ENCODE results near the gene PPP1CA.

The PPP1CA gene

DNA sequence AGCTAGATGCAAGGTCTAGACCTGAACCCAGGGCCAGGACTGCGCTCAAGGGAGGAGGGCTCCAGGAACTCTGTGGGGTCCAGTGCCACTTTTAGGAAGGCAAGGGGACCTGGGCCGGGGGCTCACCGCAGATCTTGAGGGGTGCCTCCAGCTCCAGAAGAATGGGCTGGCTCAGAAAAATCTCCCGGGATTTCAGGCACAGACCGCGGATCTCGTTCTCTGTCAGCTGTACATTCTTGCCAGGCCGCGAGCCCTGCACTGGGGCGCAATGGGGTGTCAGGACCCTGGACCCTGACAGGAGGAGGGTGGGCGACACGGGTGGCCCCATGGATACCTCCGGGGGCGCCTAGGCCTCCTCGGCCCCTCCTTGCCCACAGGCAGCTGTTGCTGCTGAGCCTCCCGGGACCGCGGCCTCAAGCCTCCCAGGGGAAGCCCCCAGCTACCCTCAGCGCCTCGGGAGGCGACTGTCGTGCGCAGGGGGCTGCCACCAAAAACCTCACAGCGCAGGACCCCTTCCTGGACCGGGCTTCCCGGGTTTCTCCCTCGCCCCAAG lies 640 bp downstream of the PPP1CA start:
- no peak for DNase-seq

DNA sequence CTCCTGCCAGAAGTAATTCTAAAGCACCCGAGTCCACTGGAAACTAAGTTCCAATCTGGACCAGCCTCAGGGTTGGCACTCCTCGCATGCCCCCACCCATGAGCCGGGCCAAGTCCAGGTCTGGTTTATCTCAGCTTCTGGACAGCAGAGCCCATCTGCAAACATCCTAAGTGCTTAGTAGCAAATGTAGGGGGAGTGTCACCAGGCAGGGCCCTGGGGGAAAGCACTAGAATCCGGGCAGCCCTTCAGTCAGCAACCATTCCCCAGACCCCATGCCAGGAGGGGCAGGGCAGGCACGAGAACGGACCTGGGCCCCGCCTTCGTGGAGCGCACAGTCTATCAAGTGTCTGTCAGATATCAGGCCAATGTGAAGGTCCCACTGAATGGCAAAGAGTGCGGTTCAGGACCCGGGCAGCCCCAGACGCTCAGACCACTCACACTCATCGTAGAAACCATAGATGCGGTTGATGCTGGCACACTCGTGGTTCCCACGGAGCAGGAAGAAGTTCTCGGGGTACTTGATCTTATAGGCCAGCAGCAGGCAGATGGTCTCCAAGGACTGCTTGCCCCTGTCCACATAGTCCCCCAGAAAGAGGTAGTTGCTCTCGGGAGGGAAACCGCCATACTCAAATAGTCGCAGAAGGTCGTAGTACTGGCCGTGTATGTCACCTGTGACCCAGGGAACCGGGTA lies 1.3 kb downstream of the PPP1CA start:
- DNase-seq, result no peak

DNA sequence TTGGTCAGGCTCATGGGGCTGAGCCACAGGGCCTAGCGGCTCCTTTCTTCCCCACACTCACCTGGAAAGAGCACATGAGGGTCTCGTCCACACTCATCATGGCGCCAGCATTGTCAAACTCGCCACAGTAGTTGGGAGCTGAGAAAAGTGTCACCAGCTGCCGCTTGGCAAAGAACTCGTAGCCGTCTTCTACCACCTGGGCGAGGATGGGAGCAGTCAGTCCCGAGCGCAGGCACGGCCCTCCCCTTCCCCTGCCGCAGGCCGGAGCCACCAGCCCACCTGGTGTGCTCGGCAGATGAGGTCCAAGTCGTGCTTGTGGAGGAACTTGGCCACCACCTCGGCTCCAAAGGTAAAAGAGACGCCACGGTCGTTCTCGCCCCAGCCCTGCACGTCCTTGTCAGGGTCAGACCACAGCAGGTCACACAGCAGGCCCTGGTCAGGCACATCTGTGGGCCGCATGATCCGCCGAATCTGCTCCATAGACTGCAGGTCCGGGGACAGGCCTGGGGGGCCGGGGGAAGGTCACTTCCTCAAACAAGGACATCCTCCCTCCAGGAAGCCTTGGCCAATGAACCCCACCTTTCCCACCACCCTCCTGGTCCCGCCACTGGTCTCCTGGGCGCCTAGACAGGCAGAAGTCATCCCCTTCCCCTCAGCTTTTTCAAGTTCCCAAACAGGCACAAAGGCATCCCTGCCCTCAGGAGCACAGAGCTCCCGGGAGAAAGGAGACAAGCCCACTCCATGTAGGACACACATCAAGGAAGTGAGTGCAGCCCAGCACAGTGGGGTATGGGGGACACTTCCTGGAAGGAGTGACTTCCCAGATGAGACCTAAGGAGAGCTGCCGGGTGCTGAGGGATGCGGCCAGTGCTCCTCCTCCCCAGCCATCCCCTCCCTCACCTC lies 2.7 kb downstream of the PPP1CA start:
- no peak for DNase-seq

GRCh38 chr11:67397986-67398660 lies 3.5 kb downstream of the PPP1CA start:
- no peak for DNase-seq

DNA sequence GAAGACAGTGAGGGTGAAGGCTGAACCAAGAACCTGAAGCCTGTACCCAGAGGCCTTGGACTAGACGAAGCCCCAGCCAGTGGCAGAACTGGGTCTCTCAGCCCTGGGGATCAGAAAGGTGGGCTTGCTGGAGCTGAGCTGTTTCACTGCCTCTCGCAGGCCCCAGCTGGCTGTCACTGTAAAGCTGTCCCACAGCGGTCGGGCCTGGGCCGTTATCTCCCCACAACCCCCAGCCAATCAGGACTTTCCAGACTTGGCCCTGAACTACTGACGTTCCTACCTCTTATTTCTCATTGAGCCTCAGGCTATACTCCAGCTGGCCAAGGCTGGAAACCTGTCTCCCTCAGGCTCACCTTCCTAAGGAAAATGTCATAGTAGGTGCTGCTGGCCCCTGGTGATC lies 4.1 kb downstream of the PPP1CA start:
- DNase-seq, result no peak

GRCh38 chr11:67396587-67397389 lies 4.9 kb downstream of the PPP1CA start:
- DNase-seq, result no peak

GRCh38 chr11:67396259-67396581 lies 5.4 kb downstream of the PPP1CA start:
- no peak for DNase-seq

GRCh38 chr11:67395555-67396258 lies 6.0 kb downstream of the PPP1CA start:
- DNase-seq, result no peak

DNA sequence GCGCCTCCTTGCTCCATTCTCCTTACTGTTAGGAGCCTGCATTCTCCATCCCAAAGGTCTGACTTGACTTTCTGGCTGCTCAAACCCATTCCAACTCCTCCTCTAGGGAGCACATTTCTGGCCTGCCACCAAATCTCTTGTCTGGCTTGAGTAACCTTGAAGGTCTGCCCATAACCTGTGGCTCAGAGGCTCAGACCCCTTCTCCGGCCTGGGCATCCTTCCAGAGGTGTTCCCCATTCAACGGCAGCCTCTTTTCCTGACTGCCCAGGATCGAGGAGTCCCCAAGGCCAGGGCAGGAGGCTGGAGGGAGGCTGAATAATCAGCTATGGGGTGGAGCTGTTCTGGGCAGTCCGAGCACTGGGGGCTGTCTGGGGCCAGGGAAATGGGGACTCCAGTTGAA lies 7.7 kb downstream of the PPP1CA start:
- DNase-seq, result no peak

- DNase-seq, result no peak
Observed at GRCh38 chr11:67393437-67393836, 8.2 kb downstream of the PPP1CA start.

- no peak for DNase-seq
Observed at GRCh38 chr11:67392183-67392715, 9.4 kb downstream of the PPP1CA start.

DNA sequence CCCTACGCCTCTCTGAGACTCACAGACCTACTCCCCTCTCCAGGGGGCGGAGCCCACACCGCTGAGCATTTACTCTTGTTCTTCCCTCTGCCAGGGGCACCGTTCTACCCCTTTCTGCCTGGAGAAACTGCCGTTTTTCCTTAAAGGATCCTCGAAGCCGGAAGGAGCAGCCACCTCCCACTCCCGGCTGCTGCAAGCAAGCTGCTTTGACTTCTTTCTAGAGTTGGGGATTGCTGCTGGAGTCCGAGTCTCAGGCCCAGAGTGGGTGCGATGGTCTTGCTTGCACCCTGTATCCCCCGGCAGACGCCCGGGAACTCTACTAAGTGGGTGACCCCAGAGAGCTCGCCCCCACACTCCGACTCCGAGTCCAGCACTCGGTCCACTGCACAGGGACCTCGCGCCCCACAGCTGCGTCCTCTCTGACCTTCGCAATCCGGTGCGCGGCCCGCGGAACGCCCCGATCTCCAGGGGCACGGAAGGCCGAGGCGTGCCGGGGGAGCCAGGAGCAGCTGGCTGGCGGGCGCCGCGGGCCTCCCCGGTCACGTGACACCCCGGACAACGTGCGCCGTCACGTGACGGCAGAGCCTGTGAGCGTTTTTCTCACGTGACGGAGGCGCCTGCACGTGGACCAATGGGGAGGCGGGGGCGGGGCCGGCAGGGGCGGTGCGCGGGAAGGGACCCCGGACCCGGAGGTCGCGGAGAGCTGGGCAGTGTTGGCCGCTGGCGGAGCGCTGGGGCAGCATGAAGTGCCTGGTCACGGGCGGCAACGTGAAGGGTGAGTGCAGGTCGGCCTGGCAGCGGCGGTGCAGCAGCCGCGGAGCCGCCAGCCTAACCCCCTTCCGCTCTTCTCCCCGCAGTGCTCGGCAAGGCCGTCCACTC lies 10.1 kb downstream of the PPP1CA start, which contains the start of gene RAD9A:
TSS of gene RAD9A (plus strand) at position 683 of the 879 bp plus-strand sequence. CDS start at position 742, 59 bp downstream.
- DNase-seq, result peak; percentile 89

DNA sequence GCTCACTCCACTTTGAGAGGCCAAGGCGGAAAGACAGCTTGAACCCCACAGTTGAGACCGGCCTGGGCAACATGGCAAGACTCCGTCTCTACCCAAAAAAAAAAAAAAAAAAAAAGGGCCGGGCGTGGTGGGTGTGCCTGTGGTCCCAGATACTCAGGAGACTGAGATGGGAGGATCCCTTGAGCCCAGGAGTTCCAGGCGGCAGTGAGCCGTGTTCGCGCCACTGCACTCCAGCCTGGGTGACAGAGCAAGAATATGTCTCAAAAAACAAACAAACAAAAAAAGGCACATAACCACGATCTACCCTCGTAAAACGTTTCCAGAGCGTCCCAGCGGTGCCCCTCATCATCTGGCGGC lies 10.7 kb downstream of the PPP1CA start:
- DNase-seq, result no peak

DNA sequence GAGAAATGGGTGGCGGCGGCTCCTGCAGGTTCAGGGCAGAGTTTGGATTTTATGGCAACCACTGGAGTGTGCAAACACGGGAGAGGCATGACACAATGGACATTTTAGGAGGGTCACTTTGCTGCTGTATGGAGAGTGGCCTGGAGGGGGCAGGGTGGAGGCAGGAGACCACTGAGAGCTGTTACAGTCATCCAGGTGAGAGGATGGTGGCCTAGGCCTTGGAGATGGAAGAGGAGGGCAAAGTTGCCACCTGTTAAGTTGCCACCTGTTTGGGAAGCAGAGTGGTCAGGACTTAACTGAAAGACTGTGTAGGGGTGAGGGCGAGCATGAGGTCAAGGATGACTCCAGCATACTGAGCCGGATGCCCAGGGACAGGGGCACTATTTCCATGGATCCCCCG lies 12.2 kb downstream of the PPP1CA start:
- peak; percentile 54 for DNase-seq

DNA sequence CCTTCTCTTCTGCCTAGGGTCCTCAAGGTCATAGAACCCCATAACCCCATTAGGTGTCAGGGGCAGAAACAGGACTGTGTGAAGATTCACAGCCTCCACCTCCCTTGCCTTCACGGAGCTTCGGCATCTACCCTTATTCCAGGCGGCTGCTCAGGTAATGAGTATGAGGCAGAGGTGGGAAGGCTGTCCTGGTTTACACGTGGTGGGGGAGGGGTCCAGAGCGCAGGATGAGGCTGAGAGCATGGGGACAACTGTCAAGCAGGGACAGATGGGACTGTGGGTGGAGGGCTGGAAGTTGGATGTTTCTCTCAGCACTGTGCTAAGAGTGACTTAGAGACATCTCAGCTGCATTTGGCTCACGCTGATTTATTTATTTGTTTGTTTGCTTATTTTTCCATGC lies 14.1 kb downstream of the PPP1CA start:
- DNase-seq, result no peak

- DNase-seq, result no peak
Observed at GRCh38 chr11:67387069-67387468, 14.6 kb downstream of the PPP1CA start.

DNA sequence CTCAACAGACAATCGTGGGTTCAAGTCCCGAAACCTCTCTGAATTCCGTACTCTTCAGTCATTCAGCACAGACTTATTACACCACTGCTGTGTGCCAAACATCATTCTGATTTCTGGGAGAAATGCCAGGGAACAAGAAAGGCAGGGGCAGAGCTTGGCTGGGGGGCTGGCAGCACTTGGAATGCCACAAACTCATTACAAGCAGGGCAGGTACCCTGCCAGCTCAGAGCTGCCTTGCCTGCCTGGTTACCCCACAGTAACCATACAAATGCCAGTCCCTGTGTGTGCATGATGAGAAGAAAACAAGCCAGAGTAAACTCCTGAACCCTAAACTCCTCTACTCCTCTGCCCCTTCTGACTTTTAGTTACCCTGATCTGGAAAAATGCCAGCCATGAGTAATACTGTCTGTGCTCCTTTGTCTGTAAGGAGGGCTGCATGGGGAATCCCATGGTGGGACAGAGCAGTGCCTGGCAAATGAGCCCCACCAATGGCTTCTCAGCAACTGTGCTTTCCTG lies 16.7 kb downstream of the PPP1CA start:
- DNase-seq, result no peak

DNA sequence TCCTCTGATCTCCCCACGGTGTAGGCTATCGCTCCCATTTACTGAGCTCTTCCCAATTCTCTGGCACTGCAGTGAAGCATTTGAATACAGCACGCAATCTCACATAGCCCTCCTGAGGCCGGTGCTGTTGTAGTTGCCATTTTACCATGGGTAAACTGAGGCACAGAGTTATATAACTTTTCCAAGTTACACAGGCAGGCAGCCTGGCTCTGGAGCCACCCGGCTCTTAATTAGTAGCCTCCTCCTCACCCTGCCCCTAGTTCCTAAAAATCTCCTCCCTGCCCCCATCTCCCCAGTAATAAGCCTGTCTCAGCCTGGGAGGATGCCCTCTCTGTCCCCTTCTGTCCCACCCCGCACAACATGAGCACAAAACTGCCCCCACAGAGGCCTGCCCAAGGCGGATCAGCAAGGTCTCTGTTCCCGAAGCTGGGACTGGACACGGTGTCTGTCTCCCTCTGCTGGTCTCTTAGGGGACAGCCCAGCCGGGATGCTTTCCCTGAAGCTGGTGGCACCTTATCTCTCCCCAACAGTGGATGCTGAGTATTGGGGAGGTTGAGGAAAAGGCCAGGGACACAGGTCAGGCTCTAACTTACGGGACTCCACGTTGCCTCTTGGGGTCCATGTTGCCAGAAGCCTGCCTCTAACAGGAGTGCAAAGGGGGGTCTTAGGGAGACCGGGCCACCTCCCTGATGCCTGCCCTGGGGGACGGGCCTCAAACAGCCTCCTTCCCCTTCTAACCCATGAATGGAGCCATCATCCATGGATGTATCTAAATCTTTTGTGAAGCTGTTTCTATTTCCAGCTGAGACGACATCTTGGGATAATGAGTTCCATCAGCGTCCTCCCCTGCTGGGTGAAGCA lies 19.2 kb downstream of the PPP1CA start:
- DNase-seq, result peak; percentile 86

GRCh38 chr11:67381244-67381972 lies 20.2 kb downstream of the PPP1CA start:
- DNase-seq, result no peak

All from CD4-positive, alpha-beta T cell treated with Interleukin-4 for 4 hours (primary cell).